ENCODE results near the gene PPP2R5C.

- TF ChIP-seq OSR1 (CRISPR knock-in tag; IDR thresholded peaks at IDR 0.05) (no peak), PATZ1 (CRISPR knock-in tag; IDR thresholded peaks at IDR 0.05; ENCODE audit: borderline replicate concordance) (no peak), ESRRG (CRISPR knock-in tag; IDR thresholded peaks at IDR 0.05) (no peak)
Measured at GRCh38 chr14:101721951-101722661, 39.4 kb upstream of the PPP2R5C start.

Data from SK-N-SH treated with all-trans-retinoic acid at 6 μM for 48 hours (cell line).